GM19463 (cell line): ENCODE measurements around the gene ATXN2L.
A peak's percentile ranks its signal among the peaks of the same experiment; 100 is the strongest.
"Not testable (repeated sequence)": the region's sequence is repeated elsewhere in the genome, so short reads cannot be mapped to it uniquely, and the experiment has no call there.

Experiments
- ATAC-seq: cut with Tn5 transposase; IDR thresholded peaks from one replicate; pipeline ENCODE4 v1.9.1; 2021; ENCODE audit warnings: mild to moderate bottlenecking, moderate library complexity; ENCODE audit not compliant: unreplicated experiment

The ATXN2L gene

DNA sequence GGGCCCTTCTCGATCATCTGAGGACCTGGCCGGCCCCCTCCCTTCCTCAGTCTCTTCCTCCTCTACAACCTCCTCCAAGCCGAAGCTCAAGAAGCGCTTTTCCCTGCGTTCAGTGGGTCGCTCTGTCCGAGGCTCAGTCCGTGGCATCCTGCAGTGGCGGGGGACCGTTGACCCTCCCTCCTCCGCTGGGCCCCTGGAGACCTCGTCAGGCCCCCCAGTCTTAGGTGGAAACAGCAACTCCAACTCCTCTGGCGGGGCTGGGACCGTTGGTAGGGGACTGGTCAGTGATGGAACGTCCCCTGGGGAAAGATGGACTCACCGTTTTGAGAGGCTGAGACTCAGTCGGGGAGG is 43.6 kb downstream of the ATXN2L start:
- ATAC-seq: no peak

DNA sequence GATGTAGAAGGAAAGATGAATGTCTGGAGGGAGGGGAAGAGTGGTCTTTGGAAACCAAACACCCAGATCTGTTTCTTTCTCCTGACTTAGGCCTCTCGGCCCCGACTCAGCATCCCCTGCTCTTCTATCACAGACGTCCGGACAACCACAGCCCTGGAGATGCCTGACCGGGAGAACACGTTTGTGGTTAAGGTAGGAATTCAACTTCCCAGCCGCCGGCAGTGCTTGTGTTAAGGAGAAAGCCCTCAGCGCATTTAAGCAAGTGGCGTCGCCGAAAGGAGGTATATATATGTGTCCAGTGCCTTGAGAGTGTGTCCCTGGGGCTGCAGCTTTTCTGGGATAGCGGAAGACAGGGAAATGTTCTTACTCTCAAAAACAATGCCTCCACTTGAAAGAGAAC is 44.4 kb downstream of the ATXN2L start:
- ATAC-seq: no peak

DNA sequence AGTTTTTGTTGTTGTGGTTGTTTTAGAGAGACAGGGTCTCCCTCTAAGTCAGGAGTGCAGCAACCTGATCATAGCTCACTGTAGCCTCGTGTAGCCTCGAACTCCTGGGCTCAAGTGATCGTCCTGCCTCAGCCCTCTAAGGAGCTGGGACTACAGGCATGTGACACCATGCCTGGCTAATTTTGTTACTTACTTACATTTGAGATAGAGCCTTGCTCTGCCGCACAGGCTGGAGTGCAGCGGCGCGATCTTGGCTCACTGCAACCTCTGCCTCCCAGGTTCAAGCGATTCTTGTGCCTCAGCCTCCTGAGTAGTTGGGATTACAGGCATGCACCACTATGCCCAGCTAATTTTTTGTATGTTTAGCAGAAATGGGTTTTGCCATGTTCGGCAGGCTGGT is 44.8 kb downstream of the ATXN2L start:
- not testable (repeated sequence) for ATAC-seq

DNA sequence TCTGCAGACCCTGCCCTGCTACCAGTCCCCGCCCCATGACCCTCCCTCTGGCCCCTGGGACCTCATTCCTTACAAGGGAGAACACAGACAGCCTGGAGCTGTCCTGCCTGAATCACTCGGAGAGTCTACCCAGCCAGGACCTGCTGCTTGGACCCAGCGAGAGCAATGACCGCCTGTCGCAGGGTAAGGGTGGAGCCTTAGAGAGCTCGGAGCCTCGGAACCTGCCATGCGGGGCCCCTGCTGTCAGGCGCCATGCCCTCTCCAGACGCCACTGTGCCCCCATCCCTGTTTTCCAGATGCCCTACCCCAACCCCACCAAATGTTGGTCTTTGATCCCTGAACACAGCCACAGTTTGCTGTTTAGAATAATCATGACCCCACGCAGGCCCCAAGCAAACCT is 46.4 kb downstream of the ATXN2L start:
- no peak for ATAC-seq

DNA sequence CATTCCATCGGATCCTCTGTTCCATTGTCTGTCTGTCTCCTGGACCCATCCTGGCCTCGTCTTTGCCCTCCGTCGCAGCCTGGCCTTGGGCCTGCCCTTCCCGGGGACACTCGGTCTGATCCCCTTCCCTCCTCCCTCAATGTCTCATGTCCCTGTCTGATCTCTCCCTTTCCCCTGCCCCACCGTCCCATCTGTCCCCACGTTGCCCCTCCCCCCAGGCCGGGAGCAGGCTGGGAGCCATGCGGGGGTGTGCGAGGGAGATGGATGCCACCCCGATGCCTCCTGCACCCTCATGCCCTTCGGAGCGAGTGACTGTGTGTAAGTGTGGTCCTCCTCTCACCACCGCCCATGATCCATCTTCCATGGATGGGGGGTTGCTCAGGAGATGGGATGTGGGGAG is 50.2 kb downstream of the ATXN2L start:
- ATAC-seq: no peak

DNA sequence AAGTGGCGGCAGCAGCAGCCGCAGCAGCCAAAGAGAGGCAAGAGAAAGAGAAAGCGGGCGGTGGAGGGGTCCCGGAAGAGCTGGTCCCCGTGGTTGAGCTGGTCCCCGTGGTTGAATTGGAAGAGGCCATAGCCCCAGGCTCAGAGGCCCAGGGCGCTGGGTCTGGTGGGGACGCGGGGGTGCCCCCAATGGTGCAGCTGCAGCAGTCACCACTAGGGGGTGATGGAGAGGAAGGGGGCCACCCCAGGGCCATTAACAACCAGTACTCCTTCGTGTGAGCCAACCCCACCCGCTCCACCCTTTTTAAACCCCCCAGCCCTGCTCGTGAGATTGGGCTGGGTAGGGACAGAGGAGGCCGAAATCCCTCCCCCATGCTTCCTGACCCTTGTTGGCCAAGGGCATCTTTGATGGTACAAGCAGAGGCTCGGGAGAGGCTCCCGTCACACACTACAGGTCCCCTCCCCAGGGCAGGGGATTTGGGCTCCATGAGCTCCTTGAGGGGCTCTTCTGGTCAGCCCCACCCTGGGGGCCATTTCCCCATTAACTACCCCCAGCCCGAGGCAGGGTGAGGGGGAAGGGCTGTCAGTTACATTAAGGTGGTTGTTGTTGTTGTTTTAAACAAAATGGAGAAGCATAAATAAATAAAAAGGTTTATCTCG is 50.9 kb downstream of the ATXN2L start:
- no peak for ATAC-seq

DNA sequence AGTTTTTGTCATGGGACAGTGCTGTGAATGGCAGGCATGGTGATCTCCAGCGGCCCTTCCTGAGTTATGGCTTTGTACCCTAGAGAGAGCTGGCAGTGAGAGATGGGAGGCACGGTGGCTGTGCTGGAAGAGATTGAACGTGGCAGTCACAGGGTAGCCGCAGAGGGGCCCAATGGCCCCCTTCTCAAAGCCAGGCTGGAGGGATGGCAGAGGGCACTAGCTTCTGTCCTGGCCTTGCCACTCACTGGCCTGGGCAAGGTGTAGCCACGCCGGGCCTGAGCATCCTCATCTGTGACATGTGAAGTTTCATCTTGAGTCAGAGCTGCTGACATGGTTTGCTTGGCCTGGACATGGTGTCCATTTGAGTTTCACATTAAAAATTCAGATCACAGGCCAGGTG is 51.6 kb downstream of the ATXN2L start:
- no peak for ATAC-seq

DNA sequence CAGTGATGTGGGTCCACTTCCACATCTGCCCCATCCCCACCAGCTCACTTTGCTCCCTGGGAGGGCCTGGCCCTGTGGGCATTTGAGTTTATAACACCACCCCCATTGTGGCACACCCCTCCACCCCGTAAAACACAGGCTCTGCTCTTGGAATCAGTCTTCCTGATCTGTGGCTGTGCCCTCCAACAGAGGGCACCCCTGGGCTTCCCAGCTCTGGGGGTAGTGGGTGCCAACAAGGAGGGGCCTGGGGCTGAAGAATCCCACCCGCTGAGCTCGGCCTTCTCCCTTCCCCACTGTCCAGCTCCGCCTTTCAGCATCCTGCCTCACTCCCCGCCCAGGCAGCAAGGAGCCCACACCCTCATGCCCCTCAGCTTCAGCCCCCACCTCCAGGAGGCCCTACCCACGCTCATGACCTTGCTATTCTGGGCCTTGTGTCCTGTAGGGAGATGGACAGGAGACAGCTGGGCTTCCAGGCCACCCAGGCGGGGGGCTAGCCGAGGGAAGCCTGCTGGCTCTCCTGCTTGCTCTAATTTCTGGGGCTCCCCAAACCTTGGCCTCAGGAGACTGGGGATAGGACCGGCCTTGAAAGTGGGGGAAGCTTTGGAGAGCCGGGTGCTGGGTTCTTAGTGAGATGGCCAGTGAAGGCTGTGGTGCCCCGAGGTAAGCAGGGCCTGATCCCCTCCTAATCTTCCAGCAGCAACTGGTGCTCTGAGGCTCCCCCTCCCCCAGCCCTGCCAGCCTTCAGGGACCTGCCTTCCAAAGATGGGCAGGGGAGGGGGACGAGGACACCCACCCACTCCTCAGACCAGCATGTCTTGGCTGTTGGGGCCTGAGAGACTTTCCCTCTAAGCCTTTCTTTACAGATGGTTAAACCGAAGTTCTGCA is 52.6 kb downstream of the ATXN2L start:
- no peak for ATAC-seq

DNA sequence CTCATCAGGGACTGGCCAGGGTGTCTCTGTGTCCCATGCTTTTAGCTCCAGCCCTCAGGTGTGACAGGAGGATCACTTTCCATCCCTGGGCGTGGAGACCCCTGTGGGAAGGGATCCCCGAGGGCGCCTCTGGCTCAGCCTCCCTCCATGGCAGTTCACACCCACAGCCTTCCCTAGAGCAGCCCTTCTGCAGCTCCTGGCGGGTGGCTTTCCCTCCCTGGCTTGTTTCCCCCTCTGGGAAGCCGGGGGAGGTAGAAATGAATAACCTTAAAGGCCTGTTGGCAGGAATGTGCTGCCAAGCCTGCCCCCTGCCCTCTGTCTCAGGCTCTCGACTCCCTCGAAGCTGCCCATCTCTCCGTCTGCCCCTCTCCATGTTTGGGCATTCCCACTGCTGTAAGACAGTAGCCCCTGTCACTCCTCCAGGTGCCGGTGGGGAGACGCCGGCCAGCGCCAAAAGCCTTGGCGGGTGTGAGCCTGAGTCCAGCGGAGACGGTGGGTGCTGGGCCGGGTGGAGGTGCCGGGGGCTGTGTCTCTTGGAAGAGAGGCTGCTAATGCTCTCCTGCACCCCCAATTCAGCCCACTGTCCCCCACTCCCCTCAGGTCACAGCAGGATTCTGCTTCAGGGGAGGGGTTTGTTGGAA is 53.3 kb downstream of the ATXN2L start:
- no peak for ATAC-seq

DNA sequence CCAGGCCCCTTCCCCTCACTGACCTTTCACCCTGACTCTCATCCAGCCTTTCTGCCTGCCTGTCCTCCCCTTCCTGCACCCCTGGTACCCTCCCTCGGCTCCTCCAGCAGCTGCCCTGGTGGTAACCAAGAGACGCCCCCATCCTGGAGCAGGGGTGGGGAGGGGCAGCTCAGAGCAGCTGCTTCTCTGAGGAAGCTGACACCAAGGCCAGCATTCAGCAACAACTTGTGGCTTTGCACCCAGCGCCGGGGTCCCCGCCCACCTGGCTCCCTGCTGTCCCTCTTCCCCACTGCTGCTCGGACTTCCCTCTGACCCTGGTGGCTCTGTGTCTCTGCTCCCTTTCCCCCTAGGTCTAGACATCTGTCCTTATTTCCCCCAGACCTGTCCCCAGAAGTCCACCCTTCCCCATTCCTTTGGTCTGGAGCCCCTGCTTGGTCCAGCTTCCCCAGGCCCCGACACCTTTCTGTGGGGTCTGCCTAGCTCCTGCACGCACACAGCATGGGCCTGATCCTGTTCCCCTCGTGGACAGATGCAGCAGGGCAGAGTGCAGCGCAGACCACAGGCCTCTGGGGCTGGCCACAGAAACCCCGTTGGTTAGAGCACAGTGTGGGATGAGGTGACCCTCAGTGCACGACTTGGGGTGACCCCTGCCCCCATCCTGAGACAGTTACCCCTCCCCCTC is 54.3 kb downstream of the ATXN2L start:
- ATAC-seq: no peak

DNA sequence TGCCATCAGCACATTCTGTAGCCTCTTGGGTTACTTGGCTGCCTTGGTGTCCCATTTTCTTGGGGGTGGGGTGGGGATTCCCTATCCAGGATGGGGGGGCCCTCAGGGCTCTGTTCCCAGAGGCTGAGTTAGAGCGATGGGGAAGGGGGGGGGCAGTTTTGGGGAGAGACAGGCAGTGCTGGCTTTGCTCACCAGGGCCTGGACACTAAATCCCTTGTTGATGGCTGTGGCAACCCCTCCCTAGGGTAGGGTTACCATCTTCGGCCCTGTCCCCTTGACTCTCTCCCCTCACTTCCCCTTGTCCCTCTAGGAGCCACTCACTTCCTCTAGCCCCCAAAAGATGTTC is 54.8 kb downstream of the ATXN2L start:
- no peak for ATAC-seq

DNA sequence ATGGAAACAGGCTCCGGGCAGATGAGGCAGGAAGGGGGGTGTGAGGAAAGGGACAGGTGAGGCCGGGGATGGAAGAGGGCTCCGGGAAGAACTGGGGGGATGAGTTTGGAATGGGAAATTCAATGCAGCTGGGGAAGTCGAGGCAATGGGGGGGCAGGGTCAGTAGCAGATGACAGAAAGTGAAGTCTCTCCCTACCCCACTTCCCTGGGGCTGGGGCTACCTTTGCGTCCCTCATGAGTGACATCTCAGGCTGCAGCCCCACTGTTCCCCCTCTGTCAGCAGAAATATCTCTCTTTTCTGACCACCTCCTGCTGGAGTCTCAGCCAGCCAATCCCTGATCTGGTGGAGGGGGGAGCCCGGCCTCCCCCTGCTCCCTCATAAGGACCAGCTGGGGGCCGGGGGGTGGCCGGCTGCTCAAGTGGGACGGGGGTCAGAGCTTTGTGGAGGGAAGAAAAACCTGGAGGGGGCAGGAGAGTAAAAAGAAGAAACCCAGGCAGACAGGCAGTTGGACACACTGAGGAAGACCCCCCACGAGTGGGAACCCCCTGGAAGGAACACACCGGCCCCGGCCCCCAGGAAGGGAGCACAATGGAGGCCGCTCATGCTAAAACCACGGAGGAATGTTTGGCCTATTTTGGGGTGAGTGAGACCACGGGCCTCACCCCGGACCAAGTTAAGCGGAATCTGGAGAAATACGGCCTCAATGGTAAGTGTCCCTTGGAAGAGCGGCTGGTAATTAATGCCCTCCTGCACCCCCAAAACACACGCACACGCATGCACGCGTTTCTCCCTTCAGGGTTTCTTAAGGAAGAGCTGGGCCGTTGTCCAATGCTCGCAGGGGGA is 55.5 kb downstream of the ATXN2L start, which contains the start of gene ATP2A1:
ATP2A1 (plus strand) TSS at position 406 of the 844 bp plus-strand sequence; CDS start at position 590, 184 bp downstream.
- ATAC-seq: no peak

DNA sequence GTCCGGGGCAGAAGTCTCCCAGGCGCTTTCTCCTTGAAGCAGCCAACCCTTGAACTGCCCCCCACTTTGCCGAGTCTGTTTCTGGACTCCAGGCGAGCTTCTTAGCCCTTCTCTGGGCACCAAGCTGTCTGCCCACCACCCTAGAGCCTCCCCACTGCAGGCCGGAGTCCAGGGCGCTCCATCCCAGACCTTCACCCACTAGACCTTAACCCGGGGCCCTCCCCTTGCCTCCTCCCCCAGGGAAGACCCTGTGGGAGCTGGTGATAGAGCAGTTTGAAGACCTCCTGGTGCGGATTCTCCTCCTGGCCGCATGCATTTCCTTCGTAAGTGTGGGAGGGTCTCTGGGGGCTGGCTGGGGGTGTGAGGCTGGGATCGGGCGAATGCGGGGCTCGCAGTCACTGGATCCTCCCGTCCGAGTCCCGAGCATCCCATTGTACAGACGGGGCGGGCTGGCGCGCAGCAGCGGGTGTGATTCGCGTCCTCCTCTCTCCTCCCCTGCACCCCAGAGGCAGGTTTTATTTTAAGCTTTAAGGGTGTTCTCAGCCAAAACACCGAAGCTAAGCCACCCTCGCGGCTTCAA is 56.6 kb downstream of the ATXN2L start:
- ATAC-seq: peak; percentile 17

DNA sequence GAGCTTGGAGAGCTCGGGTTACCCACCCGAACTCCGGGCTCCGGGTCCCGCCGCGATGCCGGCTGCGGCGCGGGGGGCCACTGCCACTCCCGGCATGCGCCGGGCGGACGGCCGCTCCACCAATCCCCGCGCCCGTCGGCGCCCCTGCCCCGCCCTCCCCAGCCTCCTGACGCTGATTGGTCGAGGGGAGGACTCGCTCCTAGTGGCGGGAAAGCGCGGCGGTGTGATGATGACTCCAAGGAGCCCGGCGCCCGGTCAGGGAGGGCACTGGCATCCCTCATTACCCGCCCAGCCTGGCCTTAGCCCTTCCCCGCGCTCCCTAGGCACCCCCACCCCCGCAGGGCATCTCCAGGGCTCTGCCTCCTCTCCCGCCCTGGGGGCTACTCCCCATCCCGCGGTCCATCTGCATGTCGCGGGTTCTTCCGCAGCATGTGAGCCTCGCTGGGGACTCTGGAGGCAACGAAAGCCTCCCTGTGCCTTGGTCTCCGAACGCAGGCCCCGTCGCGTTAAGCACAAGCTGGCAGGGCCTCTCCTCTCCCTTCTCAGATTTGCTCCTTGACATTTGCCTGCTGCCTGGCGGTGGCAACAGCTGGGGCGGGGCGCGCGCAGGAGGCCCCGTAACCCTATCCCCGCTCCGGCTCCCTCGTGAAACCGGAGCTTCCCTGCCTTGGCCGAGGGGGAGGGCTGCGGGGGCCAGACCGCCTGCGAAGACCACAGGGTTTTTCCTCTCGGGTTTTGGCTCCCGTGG is 57.2 kb downstream of the ATXN2L start:
- peak; percentile 95 for ATAC-seq

DNA sequence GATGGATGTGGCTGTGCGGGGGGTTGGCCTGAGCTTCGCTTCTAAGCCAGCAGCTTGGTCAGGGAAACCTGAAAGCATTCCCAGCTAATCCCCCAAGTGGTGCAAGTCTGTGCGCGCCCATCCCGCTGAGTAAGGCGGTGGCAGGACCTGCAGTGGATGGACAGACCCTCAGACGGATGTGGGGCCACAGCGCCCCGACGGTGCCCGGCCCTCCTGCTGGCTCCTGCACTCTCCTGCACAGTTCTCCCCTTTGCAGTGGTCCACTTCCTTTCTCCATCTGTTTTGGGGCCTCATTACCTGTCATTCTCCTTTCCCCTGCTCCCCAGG is 57.8 kb downstream of the ATXN2L start:
- ATAC-seq: no peak

DNA sequence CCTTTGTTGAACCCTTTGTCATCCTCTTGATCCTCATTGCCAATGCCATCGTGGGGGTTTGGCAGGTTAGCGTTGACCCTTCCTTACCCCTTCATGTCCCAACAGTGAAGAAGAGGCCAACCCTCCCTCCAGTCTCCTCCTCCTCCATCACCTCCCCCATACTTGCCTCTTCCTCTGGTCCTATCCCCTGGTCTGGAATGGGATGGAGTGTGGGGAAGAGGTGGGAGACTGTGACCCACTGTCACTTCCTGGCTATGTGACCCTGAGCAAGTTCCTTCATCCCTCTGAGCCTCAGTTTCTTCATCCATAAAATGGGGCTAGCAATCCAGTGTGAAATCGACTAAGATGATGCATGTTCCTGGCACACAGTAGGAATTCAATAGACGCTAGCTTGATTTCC is 58.2 kb downstream of the ATXN2L start:
- ATAC-seq: no peak

DNA sequence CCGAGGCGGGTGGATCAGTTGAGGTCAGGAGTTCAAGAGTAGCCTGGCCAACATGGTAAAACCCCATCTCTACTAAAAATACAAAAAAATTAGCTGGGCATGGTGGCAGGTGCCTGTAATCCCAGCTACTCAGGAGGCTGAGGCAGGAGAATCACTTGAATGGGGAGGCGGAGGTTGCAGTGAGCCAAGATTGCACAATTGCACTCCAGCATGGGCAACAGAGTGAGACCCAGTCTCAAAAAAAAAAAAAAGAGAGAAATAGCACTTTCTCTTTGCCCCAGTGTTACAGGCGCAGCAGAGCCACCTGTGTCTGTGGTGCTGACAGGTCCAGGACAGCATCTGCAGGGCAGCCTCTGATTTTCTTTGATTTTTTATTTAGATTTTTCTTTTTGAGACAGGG is 58.8 kb downstream of the ATXN2L start:
- not testable (repeated sequence) for ATAC-seq

DNA sequence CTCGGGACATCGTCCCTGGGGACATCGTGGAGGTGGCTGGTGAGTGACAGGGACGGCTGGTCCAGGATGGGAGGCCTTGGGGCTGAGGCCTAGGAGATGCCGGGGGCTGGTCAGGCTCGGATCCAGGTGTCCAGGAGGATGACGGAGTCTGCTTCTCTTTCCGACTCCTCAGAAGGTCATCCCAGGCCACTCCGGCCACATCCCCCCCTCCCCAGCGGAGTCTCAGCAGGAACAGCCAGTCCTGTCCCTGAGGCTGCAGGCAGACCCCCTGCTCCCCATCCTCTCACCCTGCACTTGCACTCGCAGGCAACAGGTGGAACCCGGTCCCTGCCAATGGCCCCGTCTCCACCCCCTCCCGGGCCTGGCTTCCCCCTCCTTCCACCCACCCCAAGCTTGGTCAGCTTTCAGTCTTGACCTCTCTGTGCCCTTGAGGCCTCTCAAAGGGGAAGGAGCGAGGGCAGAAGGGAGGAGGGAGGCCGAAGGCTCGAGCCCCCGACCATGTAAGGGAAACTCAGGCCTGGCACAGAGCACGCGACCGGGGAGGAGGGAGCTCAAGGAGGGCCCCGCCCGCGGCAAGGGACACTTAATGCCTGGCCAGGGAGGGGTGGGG is 59.9 kb downstream of the ATXN2L start:
- ATAC-seq: no peak
